Measurements from ENCODE around the gene SATB2. TPM values are rescaled to one million over a fixed set of nuclear protein-coding genes. Genes with fewer than 3 reads are reported as not detected.

The SATB2 gene
- total RNA-seq, 1 donor from 2014 or later: 3.9 TPM

- no peak overlapping the region for H3K4me3 ChIP-seq
- H3K9me3 ChIP-seq: no peaks in the 10 kb centered on the region
- no peaks in the 10 kb centered on the region for H3K4me1 ChIP-seq
- DNase-seq (no peak), ATAC-seq (no peak)
- TF ChIP-seq, protein P1, sequence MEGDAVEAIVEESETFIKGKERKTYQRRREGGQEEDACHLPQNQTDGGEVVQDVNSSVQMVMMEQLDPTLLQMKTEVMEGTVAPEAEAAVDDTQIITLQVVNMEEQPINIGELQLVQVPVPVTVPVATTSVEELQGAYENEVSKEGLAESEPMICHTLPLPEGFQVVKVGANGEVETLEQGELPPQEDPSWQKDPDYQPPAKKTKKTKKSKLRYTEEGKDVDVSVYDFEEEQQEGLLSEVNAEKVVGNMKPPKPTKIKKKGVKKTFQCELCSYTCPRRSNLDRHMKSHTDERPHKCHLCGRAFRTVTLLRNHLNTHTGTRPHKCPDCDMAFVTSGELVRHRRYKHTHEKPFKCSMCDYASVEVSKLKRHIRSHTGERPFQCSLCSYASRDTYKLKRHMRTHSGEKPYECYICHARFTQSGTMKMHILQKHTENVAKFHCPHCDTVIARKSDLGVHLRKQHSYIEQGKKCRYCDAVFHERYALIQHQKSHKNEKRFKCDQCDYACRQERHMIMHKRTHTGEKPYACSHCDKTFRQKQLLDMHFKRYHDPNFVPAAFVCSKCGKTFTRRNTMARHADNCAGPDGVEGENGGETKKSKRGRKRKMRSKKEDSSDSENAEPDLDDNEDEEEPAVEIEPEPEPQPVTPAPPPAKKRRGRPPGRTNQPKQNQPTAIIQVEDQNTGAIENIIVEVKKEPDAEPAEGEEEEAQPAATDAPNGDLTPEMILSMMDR (IDR thresholded peaks at IDR 0.05): no peak
- H3K27me3 ChIP-seq: peaks cover 6% of the 10 kb centered on the region
- intact Hi-C loops (cut with DNase I): no loop called here
- no peak overlapping the region for H3K27ac ChIP-seq
- no peaks in the 10 kb centered on the region for H3K36me3 ChIP-seq
Observed at GRCh38 chr2:199490049-199490448, 32.3 kb upstream of the SATB2 start.

GRCh38 chr2:199488772-199489400 lies 31.1 kb upstream of the SATB2 start:
- DNase-seq: no peak
- Histone ChIP-seq H3K27me3 (peaks cover 6% of the 10 kb centered on the region), H3K4me1 (no peaks in the 10 kb centered on the region), H3K36me3 (no peaks in the 10 kb centered on the region), H3K27ac (no peak overlapping the region), H3K9me3 (no peaks in the 10 kb centered on the region), H3K4me3 (no peak overlapping the region)
- intact Hi-C loops (cut with DNase I): no loop called here
- TF ChIP-seq, protein P1 (IDR thresholded peaks at IDR 0.05): peak; percentile 76
- ATAC-seq: peak; percentile 81

DNA sequence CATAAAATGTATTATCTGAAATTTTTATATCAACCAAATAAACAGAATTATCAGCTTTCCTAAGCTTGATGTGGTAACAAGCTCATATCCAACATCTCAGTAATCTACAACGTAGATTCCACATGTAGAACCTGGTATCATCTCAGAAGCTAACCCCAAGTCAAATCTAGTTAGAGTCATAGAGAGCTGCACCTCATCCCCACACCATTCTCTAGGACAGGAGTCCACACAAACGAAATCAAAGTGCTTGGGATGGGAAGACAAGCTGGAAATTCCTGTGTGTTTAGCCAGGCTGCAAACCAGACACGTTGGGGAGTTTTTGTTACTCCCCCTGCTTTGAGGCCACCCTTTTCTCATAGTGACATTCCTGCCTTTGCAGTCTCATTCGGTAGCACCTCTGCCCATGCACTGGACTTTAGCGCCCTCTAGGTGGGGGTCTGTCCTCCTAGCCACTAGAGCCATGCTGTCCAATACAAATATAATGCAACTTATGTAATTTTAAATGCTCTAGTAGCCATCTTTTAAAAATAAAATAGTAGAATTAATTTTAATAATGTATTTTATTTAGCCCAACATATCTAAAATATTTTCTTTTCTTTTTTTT lies 28.1 kb upstream of the SATB2 start:
- ATAC-seq (peak; percentile 86), DNase-seq (no peak)
- no peaks in the 10 kb centered on the region for H3K9me3 ChIP-seq
- H3K4me1 ChIP-seq: no peaks in the 10 kb centered on the region
- H3K27ac ChIP-seq: no peak overlapping the region
- H3K36me3 ChIP-seq: no peaks in the 10 kb centered on the region
- H3K27me3 ChIP-seq: peaks cover 6% of the 10 kb centered on the region
- intact Hi-C loops (cut with DNase I): no loop called here
- TF ChIP-seq, protein P1 (IDR thresholded peaks at IDR 0.05): peak; percentile 57
- no peak overlapping the region for H3K4me3 ChIP-seq

GRCh38 chr2:199484927-199485326 lies 27.2 kb upstream of the SATB2 start:
- Histone ChIP-seq H3K4me3 (no peak overlapping the region), H3K36me3 (no peaks in the 10 kb centered on the region), H3K9me3 (no peaks in the 10 kb centered on the region), H3K4me1 (no peaks in the 10 kb centered on the region), H3K27me3 (peaks cover 6% of the 10 kb centered on the region), H3K27ac (no peak overlapping the region)
- intact Hi-C loops (cut with DNase I): no loop called here
- TF ChIP-seq, protein P1 (IDR thresholded peaks at IDR 0.05): no peak
- ATAC-seq (no peak), DNase-seq (no peak)

DNA sequence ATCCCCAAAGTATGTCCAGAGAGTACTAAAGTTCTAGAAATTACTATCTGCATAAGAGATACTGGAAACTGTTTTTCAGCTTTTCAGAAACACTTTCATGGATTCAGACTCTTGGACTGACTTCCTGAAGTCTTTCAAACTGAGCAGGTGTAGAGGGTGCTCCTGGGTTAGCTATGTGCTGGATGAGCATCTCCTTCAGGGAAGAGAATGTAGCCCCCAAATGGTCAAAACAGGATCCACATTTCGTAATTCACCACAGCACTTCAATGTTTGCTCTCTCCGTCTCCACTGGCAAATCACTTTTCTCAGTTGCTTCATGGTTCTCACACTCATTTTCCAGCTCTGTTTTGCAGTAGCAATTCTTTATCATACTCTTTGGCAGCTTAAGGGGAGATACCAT lies 23.2 kb upstream of the SATB2 start:
- DNase-seq: no peak
- H3K27ac ChIP-seq: no peak overlapping the region
- no peak overlapping the region for H3K4me3 ChIP-seq
- no peaks in the 10 kb centered on the region for H3K9me3 ChIP-seq
- TF ChIP-seq, protein P1 (IDR thresholded peaks at IDR 0.05): no peak
- H3K36me3 ChIP-seq: no peaks in the 10 kb centered on the region
- peaks cover 20% of the 10 kb centered on the region for H3K27me3 ChIP-seq
- no peak for ATAC-seq
- no peaks in the 10 kb centered on the region for H3K4me1 ChIP-seq
- intact Hi-C loops (cut with DNase I): no loop called here

Measured in upper lobe of right lung (tissue), 1 donor.